ENCODE measurements around the gene ARL2. TPM values are rescaled to one million over a fixed set of nuclear protein-coding genes. Genes with fewer than 3 reads are reported as not detected.

Gene ARL2
- total RNA-seq = 46.7 and 63.2 TPM in 2 replicates

DNA sequence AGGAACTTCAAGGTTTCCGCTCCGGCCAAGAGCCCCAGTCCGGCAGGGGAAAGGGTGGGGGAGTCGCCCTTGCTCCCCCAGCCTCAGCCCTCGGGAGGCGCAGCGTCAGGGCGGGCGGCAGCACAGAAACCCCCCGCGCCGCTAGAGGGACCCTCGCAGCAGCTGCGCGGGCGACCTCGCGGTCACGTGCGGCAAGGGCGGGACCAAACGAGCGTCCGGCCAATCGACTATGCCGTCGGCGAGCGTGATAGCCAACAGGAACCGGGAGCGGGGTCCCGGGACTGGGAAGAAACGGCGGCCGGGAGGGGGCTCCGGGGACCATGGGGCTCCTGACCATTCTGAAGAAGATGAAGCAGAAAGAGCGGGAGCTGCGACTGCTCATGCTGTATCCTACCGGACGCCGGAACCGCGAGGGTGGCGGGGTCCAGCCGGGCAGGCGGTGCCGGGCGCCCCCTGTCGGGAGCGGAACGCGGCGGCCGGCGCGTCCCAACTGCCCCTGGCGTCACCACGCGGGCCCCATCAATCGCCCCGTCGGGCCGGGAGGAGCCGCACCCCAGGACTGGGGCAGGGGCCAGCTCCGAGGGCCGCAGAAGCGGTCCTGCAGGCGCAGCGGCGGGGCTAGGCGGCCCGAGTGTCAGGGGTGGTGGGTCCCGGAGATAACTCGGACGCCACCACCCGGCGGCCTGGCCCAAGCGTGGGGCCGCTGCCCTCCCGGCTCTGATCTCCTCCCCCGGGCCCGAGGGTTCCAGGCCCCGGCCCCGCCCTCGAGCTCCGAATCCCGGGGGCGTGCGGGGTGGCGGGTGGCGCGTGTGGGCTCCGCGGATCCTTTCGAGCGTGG, at the start of gene ARL2:
ARL2 (plus strand) TSS at position 273 of the 838 bp plus-strand sequence; CDS start at position 321, 48 bp downstream.

DNA sequence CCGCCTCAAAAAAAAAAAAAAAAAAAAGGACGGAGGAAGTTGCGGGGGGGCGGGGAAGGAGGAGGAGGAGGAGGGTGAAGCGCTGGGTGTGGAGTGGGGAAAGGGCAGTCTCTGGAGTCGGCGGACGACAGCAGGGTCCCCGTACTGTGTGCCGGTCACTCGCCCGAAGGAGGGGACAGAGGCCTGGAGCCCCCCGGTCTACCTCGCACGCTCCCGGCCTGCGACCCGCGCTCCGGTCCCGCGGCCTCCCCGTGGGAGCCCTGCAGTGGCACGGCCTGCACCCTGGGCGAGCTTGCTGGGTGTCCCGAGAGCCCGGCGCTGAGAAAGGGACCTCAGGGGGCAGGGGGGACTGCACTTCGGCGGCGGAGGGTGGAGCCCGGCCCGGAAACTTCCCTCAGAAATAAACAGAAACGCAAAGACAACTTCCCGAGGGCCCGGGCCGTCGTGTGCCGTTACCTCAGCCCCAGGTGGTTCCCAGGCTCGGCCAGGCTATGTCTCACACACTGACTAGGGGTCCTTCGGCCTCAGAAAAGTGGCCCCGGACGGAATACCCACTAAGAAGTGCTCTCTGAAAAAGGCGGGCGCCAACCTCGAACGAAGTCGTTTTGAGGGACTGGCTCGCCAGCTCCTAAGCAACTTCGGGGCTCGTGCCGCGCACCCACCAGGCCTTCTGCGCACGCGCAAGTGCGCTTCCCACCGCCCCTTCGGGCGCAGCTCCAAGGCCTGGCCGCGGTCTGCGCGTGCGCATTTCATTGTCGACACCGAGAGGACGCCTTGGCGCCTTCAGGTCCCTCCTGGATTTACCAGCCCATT, 42.3 kb upstream of the ARL2 start, which contains the start of gene MAJIN:
MAJIN (minus strand) TSS at position 688 of the 813 bp plus-strand sequence. CDS start 12,703 bp downstream, outside the sequence.

DNA sequence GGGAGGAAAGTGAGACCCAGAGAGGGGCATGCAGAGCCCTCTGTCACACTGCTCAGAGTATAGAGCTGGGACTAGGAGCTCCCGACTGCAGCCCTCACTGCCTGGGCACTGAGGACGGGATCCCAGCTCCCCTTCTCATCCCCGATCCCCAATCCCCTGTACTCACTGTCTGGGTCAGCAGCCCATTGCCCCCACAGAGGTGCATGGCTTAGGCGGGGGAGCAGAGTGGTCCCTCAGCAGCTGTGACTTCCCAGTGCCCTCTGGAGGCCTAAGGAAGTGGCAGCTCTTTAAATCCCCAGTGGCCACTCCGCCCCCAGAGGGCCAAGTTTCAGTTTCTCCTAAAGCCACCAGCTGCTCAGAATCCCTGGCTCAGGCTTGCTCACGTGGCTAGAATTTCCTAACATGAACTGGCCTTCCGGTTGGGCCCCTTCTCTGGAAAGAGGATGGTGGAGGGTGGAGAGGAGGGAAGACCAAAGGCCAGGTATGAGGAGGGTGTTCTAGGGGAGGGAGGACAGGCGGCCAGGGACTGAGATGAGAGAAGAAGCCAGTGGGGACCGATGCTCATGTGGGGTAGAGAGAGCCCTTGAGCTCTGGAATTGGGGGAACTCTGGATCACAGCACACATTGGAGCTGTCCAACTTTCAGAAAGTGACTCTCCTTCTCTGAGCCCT, 17.1 kb upstream of the ARL2 start, which contains the start of gene BATF2:
BATF2 (minus strand) TSS at position 262 of the 671 bp plus-strand sequence; CDS start at position 205, 57 bp downstream.

DNA sequence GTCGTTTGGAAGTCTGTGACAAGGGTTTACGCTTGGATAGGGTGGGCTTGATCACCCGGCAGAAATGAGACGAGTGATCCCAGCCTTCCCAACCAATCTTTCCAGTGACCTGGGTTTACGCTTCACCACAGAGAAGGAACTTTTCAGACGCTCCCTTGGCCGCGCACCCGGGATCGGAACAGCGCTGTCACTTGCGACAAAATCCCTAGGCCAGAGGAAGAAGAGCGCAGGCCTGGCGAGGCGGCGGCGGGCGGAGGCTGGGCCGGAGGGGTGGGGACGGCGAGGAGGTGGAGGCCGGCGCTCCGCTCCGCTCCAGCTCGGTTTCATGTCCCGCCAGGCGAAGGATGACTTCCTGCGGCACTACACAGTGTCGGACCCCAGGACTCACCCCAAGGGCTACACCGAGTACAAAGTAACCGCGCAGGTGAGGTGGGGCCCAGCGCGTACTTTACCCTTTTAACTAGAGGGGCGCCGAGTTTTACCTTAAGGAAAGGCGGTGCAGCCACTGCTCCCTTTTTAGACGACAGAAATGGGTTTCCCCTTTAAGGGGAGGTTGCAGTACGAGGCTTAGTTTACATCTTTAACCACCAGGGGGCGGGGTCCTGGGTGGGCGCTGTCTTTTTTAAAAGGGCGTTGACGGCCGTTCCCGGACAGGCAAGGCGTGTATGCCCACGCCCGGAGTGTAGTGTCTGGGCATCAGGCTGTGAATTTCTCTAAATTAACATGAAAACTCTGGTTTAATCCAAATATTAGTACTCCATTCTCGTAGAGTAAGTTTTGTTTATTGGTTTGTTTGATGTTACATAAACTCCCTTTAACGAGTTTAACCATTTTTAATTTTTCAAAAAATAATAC, 13.5 kb downstream of the ARL2 start, which contains the start of gene SNX15:
SNX15 (plus strand) TSS at position 227 of the 855 bp plus-strand sequence; CDS start at position 326, 99 bp downstream.

DNA sequence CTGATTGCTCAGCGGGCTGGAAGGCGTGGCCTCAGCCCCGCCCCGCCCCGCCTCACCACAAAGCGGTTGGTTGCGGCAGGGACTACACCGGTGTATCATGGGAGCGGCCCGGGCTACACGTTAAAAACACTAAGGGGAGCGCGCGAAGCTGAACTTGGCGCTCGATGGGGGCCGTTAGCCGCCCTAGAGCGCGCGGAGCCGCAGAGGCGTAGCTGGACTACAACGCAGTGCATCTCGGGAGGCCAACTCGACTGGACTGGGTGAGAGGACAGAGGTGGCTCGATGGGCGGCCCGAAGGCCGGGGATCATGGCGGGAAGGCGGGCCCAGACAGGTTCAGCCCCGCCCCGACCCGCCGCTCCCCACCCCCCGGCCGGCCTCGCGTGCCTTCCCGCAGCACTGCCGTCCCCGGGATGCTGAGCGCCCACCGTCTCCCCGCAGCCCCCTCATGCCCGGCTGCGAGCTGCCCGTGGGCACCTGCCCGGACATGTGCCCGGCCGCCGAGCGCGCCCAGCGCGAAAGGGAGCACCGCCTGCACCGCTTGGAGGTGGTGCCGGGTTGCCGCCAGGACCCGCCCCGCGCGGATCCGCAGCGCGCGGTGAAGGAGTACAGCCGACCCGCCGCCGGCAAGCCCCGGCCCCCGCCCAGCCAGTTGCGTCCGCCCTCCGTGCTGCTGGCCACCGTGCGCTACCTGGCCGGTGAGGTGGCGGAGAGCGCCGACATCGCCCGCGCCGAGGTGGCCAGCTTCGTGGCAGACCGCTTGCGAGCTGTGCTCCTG, 27.1 kb downstream of the ARL2 start, which contains the start of gene SAC3D1:
SAC3D1 (plus strand) TSS at position 364 of the 776 bp plus-strand sequence; CDS start at position 447, 83 bp downstream.

DNA sequence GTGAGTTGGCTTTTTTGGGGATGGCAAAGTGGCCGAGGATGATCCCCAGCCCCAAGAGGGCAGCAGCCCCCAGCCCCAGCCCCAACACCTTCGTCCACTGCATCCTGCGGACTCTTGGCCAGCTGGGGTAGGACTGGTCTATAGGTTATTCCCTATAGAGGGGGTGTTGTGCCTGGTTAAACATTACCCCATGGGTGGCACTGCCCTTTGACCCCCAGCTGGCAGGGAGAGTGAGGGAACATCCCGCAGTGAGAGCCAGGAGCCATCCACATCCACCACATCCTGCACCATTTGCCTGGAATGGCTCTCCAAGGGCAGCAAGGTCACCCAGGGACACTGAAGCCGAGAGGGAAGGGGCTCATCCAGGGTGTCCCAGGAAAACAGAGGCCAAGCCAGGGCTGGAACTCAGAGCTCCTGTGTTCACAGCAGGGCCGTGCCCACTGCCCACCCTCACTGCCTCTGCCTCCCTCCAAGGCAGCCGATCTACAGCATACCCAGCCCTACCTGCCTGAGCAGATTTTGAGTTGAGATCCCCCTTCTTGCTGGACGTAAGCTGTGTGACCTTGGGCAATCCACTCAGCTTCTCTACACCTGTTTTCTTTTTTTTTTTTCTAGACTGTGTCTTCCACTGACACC, 44.6 kb downstream of the ARL2 start, which contains the start of gene NAALADL1:
NAALADL1 (minus strand) TSS at position 135 of the 636 bp plus-strand sequence; CDS start at position 103, 32 bp downstream.

Small RNA genes within 50 kb of the gene (small RNA-seq; reads per million reads assigned to genes)
- gene MIR6879 (not detected), gene SNX15 (not detected)

Other genes starting within 250 kb of the ARL2 start
- gene SF1, start 235.6 kb upstream of the ARL2 start, total RNA-seq = 110 and 126 TPM in 2 replicates
- gene MAP4K2, start 210.9 kb upstream of the ARL2 start, total RNA-seq = 7.0 and 12.3 TPM in 2 replicates
- 20.2 and 22.1 TPM in 2 replicates for gene MEN1, start 203.6 kb upstream of the ARL2 start, total RNA-seq
- gene CDC42BPG, start 169.5 kb upstream of the ARL2 start, total RNA-seq = under 0.01 TPM in 2 replicates
- 40.1 and 75.3 TPM in 2 replicates for gene EHD1, start 135.5 kb upstream of the ARL2 start, total RNA-seq
- gene ATG2A, start 97.0 kb upstream of the ARL2 start, total RNA-seq = 15.4 and 19.5 TPM in 2 replicates
- 5.9 and 8.2 TPM in 2 replicates for gene PPP2R5B, start 89.5 kb upstream of the ARL2 start, total RNA-seq
- not detected in 2 replicates for gene GPHA2, start 78.3 kb upstream of the ARL2 start, total RNA-seq
- gene MAJIN, start 42.1 kb upstream of the ARL2 start, total RNA-seq = not detected in 2 replicates
- gene BATF2, start 17.2 kb upstream of the ARL2 start, total RNA-seq = 0.37 and 0.98 TPM in 2 replicates
- gene SNX15, start 13.3 kb downstream of the ARL2 start, total RNA-seq = 12.1 and 13.2 TPM in 2 replicates
- 17.6 and 19.4 TPM in 2 replicates for gene SAC3D1, start 27.1 kb downstream of the ARL2 start, total RNA-seq
- gene NAALADL1, start 44.4 kb downstream of the ARL2 start, total RNA-seq = 10.8 and 14.3 TPM in 2 replicates
- gene CDCA5, start 69.9 kb downstream of the ARL2 start, total RNA-seq = 12.5 and 18.6 TPM in 2 replicates
- 26.8 and 29.0 TPM in 2 replicates for gene ZFPL1, start 70.1 kb downstream of the ARL2 start, total RNA-seq
- 122 and 127 TPM in 2 replicates for gene VPS51, start 82.1 kb downstream of the ARL2 start, total RNA-seq
- 13.2 and 14.3 TPM in 2 replicates for gene TM7SF2, start 97.7 kb downstream of the ARL2 start, total RNA-seq
- 12.9 and 13.1 TPM in 2 replicates for gene ZNHIT2, start 103.5 kb downstream of the ARL2 start, total RNA-seq
- 193 and 272 TPM in 2 replicates for gene FAU, start 108.0 kb downstream of the ARL2 start, total RNA-seq
- gene MRPL49, start 108.2 kb downstream of the ARL2 start, total RNA-seq = 24.6 and 30.1 TPM in 2 replicates
- 12.5 and 15.1 TPM in 2 replicates for gene SYVN1, start 120.4 kb downstream of the ARL2 start, total RNA-seq
- gene SPDYC, start 156.1 kb downstream of the ARL2 start, total RNA-seq = not detected in 2 replicates
- 120 and 136 TPM in 2 replicates for gene CAPN1, start 167.8 kb downstream of the ARL2 start, total RNA-seq
- gene POLA2, start 247.8 kb downstream of the ARL2 start, total RNA-seq = 9.9 and 17.6 TPM in 2 replicates

Data from subcutaneous preadipocyte (primary cell).